ENCODE measurements around the gene WDR73.

Gene WDR73

GRCh38 chr15:84594617-84595290, 59.3 kb downstream of the WDR73 start:
- H3K27me3 ChIP-seq (ENCODE audit: control insufficient read depth in 2 of 2, insufficient read depth in 2 of 2, low read length in 2 of 2): no peaks in the 10 kb centered on the region
- no peak overlapping the region for H3K4me3 ChIP-seq (ENCODE audit: low read length in 2 of 2)
- no peaks in the 10 kb centered on the region for H3K9me3 ChIP-seq (ENCODE audit: control insufficient read depth in 2 of 2, low read length in 2 of 2)
- no peak overlapping the region for H3K9ac ChIP-seq (ENCODE audit: low read depth in 1 of 2, low read length in 2 of 2)
- no peak overlapping the region for H3K27ac ChIP-seq (ENCODE audit: low read depth in 2 of 2, low read length in 2 of 2)
- H3K4me1 ChIP-seq (ENCODE audit: control insufficient read depth in 2 of 2, insufficient read depth in 2 of 2, low read length in 2 of 2): peaks cover 3 to 7% of the 10 kb centered on the region in 2 donors
- no peaks in the 10 kb centered on the region for H3K36me3 ChIP-seq (ENCODE audit: control insufficient read depth in 2 of 2, insufficient read depth in 2 of 2, low read length in 2 of 2)

GRCh38 chr15:84591815-84592214, 62.3 kb downstream of the WDR73 start:
- Histone ChIP-seq H3K4me3 (ENCODE audit: low read length in 2 of 2) (no peak overlapping the region), H3K27me3 (ENCODE audit: control insufficient read depth in 2 of 2, insufficient read depth in 2 of 2, low read length in 2 of 2) (no peaks in the 10 kb centered on the region), H3K9me3 (ENCODE audit: control insufficient read depth in 2 of 2, low read length in 2 of 2) (no peaks in the 10 kb centered on the region), H3K27ac (ENCODE audit: low read depth in 2 of 2, low read length in 2 of 2) (no peak overlapping the region), H3K9ac (ENCODE audit: low read depth in 1 of 2, low read length in 2 of 2) (no peak overlapping the region), H3K4me1 (ENCODE audit: control insufficient read depth in 2 of 2, insufficient read depth in 2 of 2, low read length in 2 of 2) (no peaks in the 10 kb centered on the region), H3K36me3 (ENCODE audit: control insufficient read depth in 2 of 2, insufficient read depth in 2 of 2, low read length in 2 of 2) (no peaks in the 10 kb centered on the region)

DNA sequence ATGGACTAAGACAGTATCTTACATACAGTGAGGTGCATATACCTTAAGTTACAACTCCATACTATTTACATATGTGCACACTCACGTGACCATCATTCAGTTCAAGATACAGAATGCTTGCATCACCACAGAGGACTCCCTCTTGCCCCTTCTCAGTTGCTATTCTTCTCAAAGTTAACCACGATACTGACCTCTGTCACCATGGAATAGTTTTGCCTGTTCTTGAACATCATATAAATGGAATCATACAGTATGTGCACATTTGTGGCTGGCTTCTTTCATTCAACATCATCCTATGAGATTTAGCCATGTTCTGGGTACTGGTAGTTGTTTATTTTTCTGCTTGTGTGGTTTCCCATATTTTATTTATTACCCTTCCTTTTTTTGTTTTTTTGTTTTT, 63.7 kb downstream of the WDR73 start:
- Histone ChIP-seq H3K27me3 (ENCODE audit: control insufficient read depth in 2 of 2, insufficient read depth in 2 of 2, low read length in 2 of 2) (no peaks in the 10 kb centered on the region), H3K27ac (ENCODE audit: low read depth in 2 of 2, low read length in 2 of 2) (no peak overlapping the region), H3K4me3 (ENCODE audit: low read length in 2 of 2) (no peak overlapping the region), H3K9me3 (ENCODE audit: control insufficient read depth in 2 of 2, low read length in 2 of 2) (no peaks in the 10 kb centered on the region), H3K36me3 (ENCODE audit: control insufficient read depth in 2 of 2, insufficient read depth in 2 of 2, low read length in 2 of 2) (no peaks in the 10 kb centered on the region), H3K9ac (ENCODE audit: low read depth in 1 of 2, low read length in 2 of 2) (no peak overlapping the region), H3K4me1 (ENCODE audit: control insufficient read depth in 2 of 2, insufficient read depth in 2 of 2, low read length in 2 of 2) (no peaks in the 10 kb centered on the region)

Measured in mucosa of rectum (tissue), 2 donors.